Stimulated activated CD4-positive, alpha-beta T cell treated with anti-CD3 and anti-CD28 coated beads, Interleukin-4, amount 100 ng/mL, for 24 hours (primary cell): Measurements from ENCODE around the gene GBX2.

Source experiments
- DNase-seq: peaks from one replicate; pipeline ENCODE4 v3.0.0-alpha.2; 2020

Gene GBX2

DNA sequence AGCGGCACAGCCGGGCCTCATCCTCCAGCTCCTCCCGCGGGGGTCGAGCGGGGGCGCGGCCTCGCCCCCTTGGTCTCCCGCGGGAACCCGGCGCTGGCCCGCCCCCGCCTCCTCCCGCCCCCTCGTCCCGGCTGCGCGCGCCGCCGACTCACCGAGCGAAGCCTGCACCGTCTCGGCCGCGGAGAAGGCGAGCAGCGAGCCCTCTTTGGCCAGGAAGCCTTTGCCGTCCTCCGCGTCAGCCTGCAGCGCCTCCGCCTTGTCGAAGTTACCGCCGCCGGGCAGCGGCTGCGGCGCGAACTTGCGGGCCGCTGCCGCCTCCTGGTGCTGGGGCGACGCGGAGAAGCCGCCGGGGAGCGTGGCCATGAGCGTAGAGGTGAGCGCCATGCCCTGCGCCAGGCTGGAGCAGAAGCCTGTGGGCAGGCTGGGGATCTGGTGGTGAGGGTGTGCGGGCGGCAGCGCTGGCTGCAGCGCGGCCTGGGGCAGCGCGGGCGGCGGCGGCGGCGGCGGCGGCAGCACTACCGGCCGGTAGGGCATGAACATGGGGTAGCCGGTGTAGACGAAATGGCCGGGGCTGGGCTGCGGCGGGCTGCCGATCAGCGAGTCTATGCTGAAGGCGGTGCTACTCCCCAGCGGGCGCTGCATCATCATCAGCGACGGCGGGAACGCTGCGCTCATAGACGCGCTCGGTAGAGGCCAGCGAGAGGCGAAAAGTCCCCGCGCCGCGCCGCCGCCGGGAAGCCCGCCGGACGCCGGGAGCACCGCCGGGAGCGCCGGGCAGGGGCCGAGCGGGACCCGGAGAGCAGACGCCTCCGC lies 683 bp downstream of the GBX2 start:
- no peak for DNase-seq

- no peak for DNase-seq
Measured at GRCh38 chr2:236166796-236167296, 1.3 kb downstream of the GBX2 start.

DNA sequence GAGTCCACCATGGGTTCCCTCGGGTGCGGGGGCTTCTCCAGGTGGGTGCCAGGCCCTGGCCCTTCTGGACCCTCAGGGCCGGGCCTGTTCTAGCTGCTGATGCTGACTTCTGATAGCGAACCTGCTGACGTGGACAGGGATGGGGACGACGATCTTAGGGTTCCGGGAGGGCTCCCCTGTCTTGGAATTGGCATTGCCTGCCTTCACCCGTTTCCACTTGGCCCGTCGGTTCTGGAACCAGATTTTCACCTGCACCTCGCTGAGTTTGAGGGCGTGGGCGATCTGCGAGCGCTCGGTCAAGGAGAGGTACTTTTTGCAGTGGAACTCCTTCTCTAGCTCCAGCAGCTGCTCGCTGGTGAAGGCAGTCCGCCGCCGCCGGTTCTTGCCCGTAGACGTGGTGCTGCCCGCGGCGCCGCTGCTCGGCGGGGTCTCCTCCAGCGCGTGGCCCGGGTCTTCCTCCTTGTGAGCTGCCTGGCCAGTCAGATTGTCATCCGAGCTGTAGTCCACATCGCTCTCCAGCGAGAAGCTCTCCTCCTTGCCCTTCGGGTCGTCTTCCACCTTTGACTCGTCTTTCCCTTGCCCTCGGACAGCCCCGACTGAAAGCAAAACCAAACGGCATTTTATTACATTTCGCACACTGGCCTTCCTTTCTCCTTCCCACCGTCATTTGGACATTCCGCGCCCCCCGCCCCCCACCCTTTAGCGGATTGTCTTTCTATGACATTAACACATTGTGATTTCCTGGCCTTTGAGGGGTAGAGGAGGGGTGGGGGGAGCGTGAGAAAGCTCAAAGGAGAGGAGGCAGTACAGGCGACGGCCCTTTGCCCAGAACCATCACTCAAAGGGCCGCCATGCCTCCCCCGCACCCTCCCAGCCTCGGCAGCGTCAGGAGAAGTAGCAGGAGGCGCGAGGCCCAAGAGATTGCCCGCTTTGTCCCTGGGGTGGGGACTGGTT lies 2.1 kb downstream of the GBX2 start:
- DNase-seq: no peak

GRCh38 chr2:236164925-236165841 lies 3.0 kb downstream of the GBX2 start:
- DNase-seq: no peak

- no peak for DNase-seq
Measured at GRCh38 chr2:236164201-236164924, 3.8 kb downstream of the GBX2 start.

- no peak for DNase-seq
Measured at GRCh38 chr2:236163471-236164200, 4.5 kb downstream of the GBX2 start.

DNA sequence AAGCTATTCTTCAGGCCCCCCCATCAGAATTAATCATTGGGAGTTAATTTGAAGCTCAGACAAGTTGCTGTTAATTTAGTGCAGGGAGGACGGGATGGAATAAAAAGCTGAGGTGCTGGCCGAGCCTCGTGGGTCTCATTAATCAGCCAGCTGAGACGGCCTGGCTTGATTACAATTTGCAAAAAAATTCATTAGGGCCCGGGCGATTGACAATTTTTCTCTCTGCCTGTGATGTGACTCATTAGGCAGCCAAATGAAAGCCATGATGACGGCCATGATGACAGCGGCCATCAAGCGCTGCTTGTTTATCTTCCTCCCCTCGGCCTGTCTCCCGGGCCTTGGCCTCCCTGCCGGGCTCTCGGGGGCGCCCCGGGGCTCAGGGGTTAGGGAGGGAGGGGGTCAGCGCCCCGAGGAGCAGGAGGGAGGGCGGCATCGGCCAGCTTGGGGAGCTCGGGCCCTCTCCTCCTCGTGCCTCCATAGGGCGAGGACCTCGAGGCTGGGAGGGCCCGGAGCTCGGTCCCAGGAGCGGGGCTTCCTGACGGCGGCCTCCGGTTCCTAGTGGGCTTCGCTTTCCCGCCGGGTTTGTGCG lies 5.2 kb downstream of the GBX2 start:
- no peak for DNase-seq

DNA sequence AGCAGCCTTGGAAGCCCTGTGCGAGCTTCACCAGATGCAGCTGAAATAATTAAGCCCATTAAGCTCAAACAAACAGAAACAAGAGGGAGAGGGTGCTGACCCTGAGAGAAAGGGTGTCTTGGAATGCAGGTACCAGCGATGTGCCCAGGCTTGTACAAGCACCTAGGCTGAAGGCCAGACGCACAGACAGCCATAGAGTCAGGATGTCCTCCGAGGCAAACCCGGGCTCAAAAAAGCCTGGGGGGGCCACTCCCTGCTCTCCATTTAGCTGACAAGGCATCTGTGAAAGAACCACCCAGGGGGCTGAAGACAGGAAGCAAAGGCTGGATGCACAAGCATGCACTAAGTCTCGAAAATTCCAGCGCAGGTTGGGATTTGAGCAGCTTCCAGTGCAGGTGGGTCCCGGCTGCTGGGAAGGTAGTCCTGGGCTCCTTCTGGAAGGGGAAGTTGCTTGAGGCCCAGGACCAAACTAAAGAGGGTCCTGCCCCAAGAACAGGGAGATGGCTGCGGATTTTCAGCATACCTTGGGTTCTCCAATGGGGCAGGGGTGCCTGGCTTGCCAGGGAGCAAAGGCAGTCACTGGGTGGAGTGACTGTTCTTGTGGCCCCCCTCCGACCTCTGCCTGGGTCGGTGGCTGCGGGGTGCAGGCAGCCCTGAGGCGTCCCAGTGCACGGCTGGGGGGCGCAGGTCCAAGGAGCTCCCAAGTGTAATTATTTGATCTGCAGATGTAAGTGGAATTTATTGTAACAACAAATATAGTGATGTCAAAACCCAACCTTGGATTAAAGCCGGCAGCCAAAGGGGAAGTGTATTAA lies 5.9 kb downstream of the GBX2 start:
- no peak for DNase-seq

DNA sequence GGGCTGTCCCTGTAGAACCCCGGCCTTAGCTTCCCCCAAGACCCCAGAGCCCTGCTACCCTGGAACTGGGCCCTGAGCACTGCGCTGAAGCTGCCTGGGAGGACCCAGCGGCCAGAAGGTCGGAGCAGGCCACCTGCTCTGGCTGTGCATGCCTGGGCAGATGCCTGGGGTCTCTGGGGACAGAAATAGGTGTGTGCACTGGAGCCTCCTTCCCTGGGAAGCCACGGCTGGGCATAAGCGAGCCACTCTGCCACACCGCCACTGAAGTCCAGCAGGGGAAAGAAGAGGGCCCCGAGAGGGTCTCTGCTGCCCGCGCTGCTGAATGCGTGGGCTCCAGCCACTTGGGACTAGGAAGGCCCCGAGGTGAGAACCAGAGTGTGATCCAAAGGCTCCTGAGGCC lies 6.7 kb downstream of the GBX2 start:
- no peak for DNase-seq

GRCh38 chr2:236161082-236161462 lies 7.1 kb downstream of the GBX2 start:
- DNase-seq: no peak

DNA sequence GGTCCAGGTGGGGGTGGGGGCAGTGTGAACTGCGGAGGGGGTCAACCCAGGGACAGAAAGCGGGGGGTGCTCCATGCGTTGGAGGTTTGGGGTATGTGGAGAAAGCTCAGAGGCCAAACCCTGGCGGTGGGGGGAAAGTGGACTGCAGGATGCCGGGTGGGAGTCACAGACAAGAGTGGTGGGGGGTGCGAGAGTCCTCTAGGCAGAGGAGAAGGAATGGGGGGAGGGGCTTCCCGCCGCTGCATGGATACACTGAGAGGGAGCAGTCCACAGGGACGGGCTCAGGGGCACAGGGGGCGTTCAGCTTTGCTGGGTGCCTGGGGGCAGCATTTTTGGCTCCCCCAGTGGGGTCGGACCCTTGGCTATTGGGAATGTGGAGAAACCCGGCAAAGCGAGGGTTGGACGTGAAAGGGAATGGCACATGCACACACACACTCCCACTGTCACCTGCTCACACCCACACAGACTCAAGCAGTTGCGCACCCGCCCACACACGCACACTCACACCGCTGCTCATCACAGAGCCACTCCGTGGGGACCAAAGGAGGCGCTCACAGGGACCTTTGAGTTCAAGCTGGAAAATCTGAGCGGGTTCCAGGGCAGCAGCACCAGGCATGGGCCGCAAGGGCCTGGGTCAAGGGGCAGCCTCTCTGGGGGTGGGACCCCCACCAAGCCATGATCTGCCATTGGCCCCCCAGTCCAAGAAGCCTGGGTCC lies 7.7 kb downstream of the GBX2 start:
- DNase-seq: no peak

DNA sequence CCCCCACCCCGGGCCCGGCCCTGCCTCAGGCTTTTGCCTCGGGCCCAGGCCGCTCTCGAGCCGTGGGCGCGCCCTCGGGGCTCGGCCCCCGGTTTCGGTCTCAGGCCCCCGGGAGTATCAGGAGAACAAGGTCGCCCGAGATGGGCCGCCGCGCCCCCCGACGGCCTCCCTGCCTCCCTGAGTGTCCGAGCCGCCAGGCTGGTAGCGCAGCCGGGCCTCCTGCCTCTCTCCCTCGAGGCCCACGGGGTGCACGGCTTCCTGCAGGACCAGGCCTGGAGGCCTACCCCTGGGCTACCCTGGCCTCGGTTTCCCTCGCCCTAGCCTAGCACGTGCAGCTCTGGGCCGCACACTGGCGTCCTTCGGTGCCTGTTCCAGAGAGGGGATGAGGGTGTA lies 8.4 kb downstream of the GBX2 start:
- no peak for DNase-seq

DNA sequence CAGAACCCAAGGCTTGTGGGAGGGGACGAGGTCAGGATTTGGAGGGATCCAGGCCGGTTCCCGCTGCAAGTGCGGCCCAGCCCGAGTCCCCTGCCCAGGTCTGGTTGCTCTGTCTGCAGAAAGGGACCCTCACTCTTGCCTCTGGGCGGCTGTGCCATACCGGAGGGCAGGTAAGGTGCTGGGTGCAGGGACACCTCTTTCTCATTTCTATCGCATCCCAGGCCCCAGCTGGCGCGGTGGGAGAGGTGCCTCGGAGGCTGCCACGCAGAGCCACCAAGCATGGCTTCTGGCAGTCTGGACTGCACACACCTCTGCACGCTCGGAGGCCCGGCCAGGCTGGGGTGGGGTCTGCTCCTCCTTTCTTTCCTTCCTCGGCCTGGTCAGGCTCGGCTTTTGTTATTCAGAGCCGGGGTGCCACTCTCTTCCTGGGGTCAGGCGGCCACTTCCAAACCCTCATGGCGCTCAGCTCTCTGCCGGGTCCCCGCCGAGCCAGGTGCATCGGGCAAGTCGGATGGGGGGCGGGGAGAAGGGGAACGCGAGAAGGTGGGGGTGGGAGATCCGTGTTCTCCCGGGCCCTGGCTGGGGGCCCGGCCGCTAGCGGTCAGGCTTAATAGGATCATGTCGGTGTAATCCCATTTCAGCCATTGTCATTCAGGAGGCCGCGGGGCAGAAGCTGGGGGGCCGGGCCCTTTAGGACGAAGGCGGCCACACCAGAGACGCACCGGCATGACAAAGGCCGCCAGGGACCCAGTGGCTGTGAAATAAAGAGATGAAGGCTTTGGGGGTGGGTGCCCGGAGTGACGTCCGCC lies 9.0 kb downstream of the GBX2 start:
- no peak for DNase-seq

GRCh38 chr2:236157815-236158498 lies 10.2 kb downstream of the GBX2 start:
- DNase-seq: no peak

DNA sequence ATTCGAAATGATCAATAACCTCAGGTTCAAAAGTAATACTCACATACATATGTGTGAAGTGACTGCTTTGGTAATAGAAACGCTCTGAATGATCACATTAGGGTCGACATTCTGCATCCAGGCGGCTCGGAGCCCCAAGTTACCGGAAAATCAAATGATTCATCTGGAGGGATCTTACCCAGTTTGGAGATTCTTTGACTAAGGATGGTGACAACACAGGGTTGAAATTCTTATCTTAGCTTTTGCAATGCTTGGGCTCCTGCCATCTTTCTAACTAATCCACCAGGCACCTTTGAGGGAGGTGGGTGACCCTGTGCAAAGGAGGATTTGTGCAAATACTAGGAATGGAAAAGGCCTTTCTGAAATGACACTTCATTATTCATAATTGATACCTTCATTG lies 10.8 kb downstream of the GBX2 start:
- DNase-seq: no peak

DNA sequence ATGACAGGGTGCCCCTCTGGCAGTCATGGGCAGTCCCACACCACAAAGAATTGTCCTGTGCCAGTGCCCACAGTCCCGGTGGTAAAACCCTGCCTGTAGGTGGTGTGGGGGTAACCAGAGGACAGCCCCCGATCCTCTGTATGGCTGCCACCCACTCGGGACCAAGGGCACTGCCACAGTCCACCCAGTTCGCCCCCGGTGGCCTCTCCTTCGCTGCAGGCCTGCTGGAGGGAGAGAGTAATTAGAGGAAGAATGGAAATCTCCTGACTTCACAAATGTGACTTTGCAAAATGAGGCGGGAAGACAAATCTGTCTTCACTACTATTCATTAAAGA lies 11.4 kb downstream of the GBX2 start:
- no peak for DNase-seq

- no peak for DNase-seq
Measured at GRCh38 chr2:236156095-236156859, 11.9 kb downstream of the GBX2 start.
